Choroid plexus epithelial cell (primary cell): ENCODE data around the gene EIF2AK2.

Source experiments
- DNase-seq: peaks from one replicate; pipeline ENCODE4 v3.0.0-alpha.2; 2010; ENCODE audit warnings: low read depth
- H3K4me3 ChIP-seq: 2 replicates; pipeline ENCODE4 v1.5.1; 2011; ENCODE audit warnings: low read depth, mild to moderate bottlenecking, control low read depth, low read length, moderate library complexity
- TF ChIP-seq, protein P1 (sequence below): conservative IDR thresholded peaks from 2 replicates; pipeline ENCODE4 v1.5.1; 2011; ENCODE audit warnings: low read depth, mild to moderate bottlenecking, control low read depth, inconsistent platforms, low read length, moderate library complexity

EIF2AK2 gene

DNA sequence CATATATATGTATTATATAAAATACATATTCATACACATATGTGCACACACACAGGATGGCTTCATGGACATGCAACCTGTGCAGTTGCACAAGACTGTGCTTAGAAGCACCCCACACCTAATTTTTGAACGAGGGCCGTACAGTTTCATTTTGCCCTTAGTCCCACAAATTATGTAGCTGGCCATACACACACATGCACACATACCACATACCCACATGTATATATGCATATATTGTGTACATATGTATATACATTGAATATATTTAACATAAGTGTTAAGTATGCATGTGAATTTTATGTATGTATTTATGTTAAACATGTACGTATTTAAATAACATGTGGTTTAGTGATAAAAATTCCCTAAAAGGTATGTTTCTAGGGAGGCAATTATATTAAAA, 54.2 kb downstream of the EIF2AK2 start:
- TF ChIP-seq, protein P1, sequence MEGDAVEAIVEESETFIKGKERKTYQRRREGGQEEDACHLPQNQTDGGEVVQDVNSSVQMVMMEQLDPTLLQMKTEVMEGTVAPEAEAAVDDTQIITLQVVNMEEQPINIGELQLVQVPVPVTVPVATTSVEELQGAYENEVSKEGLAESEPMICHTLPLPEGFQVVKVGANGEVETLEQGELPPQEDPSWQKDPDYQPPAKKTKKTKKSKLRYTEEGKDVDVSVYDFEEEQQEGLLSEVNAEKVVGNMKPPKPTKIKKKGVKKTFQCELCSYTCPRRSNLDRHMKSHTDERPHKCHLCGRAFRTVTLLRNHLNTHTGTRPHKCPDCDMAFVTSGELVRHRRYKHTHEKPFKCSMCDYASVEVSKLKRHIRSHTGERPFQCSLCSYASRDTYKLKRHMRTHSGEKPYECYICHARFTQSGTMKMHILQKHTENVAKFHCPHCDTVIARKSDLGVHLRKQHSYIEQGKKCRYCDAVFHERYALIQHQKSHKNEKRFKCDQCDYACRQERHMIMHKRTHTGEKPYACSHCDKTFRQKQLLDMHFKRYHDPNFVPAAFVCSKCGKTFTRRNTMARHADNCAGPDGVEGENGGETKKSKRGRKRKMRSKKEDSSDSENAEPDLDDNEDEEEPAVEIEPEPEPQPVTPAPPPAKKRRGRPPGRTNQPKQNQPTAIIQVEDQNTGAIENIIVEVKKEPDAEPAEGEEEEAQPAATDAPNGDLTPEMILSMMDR: no peak
- DNase-seq: no peak
- H3K4me3 ChIP-seq: no peak overlapping the region

DNA sequence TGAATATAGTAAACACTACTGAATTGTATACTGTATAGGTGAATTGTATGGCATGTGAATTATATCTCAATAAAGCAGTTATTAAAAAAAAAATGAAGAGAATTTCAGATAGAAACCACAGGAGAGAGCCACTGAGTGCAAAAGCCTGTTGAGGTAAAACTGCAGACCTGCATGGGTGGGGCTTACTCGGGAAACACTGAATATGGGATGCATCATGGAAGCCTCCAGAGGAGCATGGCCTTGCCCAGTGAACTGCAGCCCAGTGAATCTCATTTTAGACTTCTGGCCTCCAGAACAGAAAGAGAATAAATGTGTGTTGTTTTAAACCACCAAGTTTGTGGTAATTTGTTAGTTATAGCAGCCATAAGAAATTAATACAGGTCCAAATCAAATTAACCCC, 56.7 kb downstream of the EIF2AK2 start:
- TF ChIP-seq, protein P1: no peak
- no peak overlapping the region for H3K4me3 ChIP-seq
- no peak for DNase-seq

DNA sequence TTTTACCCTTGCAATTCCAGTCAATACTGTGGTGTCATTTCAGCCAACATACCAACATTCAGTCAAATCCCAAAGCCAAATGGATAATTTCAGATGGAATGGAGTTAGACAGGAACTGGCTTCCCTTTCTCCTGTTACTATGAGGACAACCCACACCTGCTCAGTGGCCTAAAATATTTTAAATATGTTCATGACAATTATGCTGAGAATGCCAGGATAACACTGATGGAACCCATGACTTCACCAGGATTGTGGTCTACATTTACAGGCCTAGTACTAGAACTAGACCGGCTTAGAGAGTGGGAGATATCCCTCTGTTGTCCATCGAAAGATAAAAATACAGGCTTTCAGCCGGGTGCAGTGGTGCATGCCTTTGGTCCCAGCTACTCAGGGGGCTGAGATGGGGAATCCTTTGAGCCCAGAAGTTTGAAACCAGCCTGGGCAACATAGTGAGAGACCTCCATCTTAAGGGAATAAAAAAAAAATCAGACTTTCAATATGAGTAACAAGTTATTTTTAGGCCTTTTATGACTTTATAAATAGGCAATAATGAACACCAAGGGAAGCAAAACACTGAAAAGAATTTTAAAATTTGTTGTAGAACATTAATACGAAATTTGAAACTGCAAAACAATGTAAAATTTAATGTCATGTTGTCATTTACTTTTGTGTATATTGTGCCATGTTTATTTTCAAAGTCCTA, 58.2 kb downstream of the EIF2AK2 start:
- DNase-seq: no peak
- TF ChIP-seq, protein P1: no peak
- no peak overlapping the region for H3K4me3 ChIP-seq

DNA sequence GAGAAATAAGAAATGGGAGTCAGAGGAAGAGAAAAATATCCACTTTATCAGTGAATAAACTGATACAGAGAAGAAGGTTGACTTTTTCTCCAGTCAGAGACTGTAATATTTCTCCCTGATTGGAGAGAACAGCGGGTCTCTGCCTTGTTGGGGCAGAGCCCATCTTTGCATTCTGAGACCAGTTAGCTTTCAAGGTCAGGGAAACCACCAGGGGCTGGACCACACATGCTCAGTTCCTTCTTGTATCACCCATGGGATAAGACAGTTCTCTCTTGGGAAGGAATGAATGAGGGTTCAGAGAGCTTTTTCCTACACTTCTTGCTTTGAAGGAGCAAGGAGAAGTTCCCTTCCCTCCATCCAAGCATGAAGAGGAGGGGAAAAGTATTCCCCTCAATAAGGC, 60.2 kb downstream of the EIF2AK2 start:
- H3K4me3 ChIP-seq: no peak overlapping the region
- DNase-seq: no peak
- TF ChIP-seq, protein P1: no peak

DNA sequence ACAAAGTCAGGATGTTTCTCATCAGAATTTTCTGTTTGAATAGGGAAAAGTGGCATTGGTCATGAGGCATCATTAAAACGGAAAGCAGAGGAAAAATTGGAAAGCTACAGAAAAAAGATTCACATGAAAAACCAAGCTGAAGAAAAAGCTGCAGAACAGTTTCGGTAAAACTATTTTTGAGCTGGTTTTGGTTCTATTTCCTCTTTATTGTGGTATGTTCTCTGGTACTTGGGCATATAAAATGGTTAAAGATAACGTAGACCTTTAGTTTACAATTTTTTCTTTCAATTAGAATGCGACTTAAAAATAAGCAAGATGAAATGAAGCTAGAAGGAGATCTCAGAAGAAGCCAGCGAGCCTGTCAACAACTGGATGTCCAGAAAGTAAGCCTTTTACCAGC, 64.9 kb downstream of the EIF2AK2 start:
- no peak for DNase-seq
- TF ChIP-seq, protein P1: no peak
- no peak overlapping the region for H3K4me3 ChIP-seq

DNA sequence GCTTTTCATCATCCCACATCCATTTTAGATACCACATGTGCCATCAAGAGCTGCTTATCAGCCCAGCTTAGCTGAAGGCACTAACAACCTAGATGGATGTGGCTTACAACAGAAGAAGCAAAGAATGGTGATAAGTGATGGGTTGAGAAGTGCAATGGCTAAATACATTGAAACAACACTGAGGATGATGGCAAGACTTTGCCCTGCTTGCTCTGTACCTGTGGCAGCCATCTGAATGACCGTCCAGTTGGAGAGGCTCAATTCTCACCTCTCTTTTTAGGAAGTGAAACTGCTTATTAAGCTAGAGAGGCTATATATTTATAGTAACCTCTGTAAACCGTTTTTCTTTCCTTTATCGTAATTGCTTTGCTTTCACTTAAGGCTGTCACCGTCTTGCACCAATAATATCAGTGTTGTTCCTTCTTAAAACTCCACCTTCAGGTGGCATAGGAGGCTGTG, 66.7 kb downstream of the EIF2AK2 start:
- TF ChIP-seq, protein P1: no peak
- H3K4me3 ChIP-seq: no peak overlapping the region
- DNase-seq: no peak

DNA sequence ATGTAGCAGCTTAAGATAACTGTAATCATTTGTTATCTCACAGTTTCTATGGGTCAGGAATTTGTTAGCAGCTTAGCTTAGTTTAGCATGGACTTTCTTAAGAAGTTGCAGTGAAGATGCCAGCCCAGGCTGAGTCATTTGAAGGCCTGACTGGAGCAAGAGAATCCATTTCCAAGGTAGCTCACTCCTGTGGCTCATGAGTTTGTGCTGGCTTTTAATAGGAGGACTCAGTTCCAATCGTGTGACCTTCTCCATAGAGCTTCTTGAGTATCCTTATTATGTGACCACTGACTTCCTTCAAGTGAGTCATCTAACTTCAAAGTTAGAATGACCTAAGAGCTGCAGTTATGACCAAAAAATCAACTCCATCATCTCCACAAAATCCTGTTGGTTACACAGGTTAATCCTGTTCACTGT, 71.0 kb downstream of the EIF2AK2 start:
- TF ChIP-seq, protein P1: no peak
- DNase-seq: peak; percentile 33
- no peak overlapping the region for H3K4me3 ChIP-seq
